GM19239 (cell line): Measurements from ENCODE around the gene CABP4.

Source experiments
- DNase-seq: peaks from one replicate; pipeline ENCODE4 v3.0.0; 2011; ENCODE audit warnings: low spot score; ENCODE audit not compliant: insufficient read length
- FAIRE-seq: peaks from 2 replicates; lab custom pipeline; 2011; peaks lifted over from hg19 to GRCh38; lab: Jason Lieb, UNC

Gene CABP4

DNA sequence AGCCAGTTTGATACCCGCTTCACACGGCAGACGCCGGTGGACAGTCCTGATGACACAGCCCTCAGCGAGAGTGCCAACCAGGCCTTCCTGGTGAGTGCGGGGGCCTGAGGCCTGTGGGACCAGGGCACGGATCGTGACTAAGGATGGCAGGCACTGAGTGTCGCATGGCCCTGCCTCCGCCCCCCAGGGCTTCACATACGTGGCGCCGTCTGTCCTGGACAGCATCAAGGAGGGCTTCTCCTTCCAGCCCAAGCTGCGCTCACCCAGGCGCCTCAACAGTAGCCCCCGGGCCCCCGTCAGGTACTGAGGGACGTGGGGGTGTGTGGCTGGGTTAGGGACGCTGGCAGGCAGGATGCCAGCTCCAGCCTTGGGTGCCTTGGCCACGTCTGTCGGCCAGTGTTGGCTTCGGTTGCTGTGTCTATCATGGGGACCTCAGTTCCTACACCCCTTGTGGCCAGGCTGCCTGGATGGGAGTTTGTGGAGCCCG, 20.7 kb upstream of the CABP4 start:
- FAIRE-seq = peak; percentile 11
- no peak for DNase-seq

DNA sequence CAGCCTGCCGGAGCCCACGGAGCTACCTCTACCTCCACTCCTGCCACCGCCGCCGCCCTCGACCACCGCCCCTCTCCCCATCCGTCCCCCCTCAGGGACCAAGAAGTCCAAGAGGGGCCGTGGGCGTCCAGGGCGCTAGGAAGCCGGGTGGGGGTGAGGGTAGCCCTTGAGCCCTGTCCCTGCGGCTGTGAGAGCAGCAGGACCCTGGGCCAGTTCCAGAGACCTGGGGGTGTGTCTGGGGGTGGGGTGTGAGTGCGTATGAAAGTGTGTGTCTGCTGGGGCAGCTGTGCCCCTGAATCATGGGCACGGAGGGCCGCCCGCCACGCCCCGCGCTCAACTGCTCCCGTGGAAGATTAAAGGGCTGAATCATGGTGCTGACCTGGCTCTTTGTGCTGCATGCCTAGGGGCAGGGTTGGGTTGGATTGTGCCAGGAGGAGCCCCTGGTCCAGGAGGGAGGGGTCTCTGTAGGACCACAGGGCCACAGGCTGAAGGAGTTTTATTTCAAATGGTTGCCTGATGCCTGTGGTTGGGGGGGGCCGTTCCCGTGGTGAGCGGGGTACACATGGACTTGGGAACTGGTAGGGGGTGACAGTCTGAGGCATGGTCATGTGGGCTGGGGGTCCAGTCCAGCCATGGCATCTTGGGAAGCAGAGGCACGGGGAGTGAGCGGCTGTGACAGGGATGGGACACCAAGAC, 20.0 kb upstream of the CABP4 start:
- DNase-seq (no peak), FAIRE-seq (peak; percentile 40)

DNA sequence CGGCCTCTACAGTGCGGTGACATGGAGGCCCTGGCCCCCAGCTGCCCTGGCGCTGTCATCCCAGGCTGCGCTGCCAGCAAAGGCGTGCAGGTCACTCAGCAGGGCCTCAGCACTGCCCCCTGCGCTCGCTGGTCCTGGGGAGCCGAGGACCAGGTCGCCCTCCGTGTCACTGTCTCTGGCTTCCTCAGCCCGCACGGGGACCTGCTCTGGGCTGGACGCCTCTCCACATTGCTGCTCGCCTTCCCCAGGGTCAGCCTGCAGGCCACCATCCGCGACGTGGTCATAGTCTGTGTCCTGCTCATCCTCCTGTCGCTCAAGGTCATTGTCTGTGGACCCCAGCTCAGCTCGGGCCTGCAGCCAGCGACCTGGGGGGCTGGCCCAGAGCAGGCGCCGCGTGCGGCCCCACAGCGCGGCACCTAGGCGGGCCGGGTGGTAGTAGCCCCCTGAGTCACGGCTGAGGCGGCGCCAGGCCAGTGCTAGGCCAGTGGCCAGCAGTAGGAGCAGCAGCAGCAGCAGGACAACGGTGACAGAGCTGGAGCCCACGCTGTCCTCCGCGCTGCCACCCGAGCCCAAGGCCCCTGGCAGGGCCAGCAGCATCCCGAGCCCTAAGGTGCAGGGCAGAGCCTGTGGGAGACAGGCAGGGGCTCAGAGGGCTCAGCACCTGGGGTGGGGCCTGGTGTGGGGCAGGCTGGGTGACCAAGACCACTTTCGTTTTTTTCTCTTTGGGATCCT, 19.3 kb upstream of the CABP4 start:
- DNase-seq (no peak), FAIRE-seq (no peak)

DNA sequence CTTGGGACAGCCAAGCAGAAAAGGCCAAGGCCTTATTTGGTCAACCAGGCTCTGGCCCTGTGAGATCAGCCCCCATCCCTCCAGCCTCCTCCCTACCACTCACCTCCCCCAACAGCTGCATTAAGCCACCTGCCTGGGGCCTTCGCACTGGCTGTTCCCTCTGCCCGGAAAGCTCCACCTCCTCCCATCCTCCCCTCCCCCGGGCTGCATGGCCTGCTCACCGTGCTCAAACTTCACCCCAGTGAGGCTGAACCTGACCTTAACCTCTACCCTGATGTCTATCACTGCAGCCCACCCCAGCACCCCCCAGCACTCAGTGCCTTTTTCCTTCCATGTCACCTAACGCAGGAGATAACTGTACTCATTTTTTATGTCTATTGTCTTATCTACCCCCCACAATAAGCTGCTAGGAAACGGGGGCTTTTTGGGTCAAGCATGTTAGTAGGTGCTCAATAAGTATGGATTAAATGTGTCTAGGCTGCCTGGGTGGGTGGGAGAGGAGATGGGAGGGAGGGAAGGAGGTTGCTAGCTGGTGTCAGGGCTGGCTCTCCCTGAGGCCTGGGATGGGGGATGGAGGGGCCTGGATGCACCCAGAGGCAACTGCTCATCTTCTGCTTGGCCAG, 18.6 kb upstream of the CABP4 start:
- peak; percentile 89 for DNase-seq

DNA sequence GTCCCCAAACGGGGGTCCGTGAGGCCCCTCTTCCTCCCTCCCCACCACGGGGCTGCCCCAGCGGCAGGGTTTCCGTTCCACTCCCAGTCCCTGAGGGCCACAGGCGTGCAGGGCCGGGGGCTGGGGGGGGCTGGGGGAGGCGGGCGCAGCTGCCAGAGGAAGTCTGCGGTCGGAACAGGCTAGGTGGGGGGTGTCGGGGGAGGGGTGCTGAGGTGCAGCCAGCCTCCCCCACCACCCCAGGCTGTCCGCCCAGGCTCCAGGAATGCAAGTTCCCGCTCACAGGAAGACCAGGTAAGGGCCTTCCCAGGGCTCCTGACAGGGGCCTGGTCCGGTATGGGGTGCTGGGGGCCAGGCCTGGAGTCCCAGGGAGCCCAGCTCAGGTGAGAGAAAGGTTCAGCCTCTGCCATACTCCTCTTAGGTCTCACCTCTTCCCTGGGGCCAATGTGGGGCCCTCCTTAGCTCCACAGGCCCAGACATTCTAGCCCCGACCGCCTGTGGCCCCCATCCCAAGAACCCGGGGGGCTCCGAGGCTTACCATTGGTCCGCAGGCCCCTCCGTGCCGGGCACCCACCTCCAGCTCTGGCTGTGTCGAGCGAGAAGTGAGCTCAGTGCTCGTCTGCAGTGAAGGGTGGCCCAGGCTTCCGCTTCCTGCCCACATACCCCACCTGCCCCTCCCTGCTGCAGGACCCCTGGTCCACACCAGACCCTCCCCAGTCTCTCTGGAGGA, 17.9 kb upstream of the CABP4 start, which contains the start of gene PTPRCAP:
Gene PTPRCAP, minus strand, starts transcription at position 601 of the 727 bp plus-strand sequence. Its CDS starts 63 bp downstream, at position 538.
- FAIRE-seq = peak; percentile 93

More for the DNA sequence above, 18.6 kb upstream of the CABP4 start:
- FAIRE-seq = no peak

DNA sequence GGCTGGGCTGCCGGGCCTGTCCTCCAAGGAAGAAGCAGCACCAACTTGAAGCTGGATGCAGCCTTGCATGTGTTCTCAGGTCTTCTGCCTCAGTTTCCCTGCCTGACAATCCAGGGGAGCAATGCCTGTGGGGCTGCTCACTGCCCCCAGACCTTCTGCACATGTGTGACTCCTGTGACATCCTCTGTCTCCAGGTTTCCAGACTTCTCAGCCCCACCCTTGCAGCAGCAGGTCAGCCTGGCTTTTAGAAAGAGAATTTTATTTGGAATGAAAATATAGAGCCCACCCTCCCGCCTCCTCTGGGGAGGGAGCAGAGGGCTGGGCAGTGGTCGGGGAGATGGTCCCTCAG, 17.4 kb upstream of the CABP4 start:
- FAIRE-seq (no peak), DNase-seq (no peak)

More for the DNA sequence above, 17.9 kb upstream of the CABP4 start, which contains the start of gene PTPRCAP:
- peak; percentile 80 for DNase-seq

DNA sequence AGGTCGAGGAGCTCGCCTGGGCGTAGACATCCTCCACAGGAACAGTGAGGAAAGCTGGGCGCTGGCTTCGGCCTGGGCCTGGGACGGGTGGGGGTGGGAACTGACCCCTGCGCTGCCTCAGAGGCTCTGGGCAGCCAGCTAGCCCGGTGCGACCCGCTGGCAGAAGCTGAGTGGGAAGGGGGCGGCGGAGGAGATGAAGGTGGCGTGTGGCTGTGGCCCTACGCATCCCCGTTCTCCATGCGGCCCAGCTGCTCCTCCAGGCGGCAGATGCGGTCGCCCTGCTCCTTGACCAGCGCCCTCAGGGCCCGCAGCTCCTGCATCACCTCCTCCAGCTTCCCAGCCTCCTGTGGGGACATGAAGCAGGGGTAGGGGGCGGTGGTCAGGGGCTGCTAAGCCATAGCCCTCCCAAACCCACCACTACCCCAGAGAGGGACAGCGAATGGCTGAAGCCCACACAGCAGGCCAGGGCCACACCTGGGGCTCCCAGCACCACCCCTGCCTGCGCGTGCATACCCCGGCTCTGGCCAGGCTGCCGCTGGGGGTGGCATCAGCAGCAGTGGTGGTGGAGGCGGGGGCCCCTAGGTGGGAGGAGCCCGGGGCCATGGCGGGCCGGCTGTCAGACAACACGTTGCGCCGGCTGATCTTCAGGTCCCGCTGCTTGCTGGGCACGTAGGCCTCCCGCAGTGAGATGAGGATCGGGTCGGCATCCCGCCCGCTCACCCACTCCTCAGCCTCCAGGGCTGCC, 16.8 kb upstream of the CABP4 start:
- FAIRE-seq = no peak
- DNase-seq = no peak

DNA sequence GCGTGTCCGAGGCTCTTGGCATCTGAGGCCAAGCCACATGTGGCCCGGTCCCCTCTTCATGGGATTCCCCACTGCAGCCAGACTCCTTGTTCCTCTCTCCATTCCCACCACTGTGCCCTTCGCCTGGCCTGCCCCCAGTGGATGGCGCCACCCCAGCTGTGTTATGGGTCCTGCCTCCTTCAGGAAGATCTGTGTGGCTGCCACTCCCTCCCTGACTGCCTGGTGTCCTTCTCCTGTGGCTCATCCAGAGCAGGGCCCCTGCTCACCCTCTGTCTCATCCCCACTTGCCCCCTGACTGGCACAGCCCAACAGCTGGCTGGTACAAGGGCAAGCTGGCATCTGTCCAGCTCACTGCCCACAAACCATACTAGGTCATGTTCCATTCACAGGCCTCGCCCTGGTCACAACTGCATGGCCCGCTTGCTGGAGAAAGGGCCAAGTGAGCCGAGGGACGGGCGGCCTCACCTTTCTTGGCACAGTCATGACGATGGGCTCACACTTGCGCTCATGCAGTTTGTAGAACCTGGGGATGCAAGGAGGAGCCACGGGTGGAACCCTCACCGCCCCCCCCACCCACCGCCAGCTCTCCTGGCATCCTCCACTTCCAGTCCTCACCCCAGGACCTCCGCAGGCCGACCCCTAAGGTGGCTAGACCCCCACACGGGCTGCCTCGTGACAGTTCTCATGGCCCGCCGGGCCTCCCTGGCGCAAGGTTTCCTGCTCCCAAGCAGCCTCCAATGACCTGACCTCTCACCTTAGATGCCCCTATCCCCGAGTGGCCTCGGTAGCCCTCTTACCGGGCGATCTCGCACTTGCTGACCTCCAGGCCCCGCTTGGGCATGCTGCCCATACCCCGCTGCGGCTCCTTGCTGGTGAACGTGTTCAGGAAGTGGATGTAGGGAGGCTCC, 15.6 kb upstream of the CABP4 start:
- no peak for DNase-seq
- no peak for FAIRE-seq

DNA sequence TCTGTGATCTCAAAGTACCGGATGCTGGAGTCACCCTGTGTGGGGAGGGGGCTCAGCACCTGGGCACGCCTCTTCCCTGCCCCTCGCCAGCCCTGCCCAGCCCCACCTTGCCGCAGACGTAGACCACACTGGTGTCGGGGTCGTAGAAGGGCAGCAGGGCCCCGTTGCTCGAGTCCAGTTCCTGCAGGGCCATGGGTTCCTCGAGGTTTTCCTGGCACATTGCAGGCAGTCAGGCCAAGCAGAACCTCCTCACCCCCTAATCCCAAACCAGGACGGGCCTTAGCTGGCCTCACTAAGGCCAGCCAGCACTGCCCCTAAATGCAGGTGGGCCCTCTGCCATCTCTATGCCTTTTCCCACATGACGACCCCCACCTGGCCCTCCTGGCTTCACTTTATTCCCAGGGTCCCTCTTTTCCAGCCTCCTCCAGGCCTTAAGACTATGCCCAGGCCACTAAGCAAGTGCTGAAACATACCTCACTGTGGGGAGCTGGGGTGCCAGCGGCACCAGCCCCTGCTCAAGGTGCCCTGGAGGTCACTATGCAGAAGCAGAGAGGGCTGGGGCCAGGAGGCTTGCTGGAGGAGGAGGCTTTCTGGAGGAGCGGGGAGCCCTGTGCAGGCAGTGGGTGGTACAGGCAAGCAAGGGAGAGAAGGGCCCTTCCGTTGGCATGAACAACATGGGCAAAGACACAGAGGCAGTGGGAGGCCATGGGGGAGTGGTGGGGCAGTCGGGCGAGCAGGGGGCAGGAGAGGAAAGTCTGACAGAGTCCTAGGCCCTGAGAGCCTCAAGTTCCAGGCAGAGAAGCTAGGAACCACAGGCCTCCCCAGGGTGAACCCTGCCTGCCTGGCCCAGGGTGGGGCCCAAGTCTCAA, 14.7 kb upstream of the CABP4 start:
- FAIRE-seq (no peak), DNase-seq (no peak)

DNA sequence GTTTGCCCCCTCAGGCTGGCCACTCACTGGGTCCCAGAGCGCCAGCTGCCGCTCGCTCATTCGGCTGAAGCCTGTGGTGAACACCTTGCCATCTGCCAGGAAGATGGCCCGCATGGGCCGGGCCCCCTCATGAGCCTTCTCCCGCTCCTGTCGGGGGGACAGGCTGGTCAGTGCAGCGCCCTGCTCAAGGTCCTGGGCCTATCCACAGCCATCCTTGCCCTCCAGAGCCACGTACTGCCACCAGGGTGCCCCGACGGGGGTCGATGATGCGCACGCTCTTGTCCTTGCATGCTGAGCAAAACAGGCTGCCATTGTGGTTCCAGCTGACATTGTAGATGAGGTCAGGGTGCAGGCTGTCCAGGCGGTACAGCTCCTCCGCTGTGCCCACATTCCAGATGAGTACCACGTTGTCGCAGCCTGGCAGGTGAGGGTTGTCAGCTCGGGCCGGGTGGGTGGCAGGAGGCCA, 14.0 kb upstream of the CABP4 start:
- no peak for FAIRE-seq
- DNase-seq = no peak

DNA sequence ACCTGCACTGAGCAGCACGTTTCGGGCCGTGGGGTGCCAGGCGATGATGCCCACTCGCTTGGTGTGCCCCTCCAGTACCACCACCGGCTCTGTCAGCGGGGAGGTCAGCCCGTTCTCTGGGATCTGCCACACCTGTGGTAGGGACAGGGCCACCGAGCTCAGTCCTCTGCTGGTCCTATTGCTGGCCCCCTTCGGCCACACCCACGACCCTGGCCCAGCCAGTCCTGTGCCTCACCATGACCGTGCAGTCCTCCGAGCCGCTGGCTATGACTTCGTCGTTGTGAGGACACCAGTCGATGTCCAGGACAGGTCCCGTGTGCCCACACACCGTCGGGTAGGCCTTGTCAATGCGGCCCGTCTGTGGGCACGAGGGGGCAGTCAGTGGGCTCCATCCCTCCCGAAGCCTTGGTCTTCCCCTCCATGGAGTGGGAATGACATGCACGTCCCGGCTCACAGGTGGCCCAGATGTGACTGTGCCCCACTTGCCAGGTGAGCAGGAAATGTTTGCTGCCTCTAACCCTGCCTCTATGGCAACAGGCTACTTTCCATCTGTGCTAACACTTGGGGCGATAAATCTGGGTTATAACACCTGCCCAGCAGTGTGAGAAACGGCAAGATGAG, 13.3 kb upstream of the CABP4 start:
- no peak for FAIRE-seq
- no peak for DNase-seq

DNA sequence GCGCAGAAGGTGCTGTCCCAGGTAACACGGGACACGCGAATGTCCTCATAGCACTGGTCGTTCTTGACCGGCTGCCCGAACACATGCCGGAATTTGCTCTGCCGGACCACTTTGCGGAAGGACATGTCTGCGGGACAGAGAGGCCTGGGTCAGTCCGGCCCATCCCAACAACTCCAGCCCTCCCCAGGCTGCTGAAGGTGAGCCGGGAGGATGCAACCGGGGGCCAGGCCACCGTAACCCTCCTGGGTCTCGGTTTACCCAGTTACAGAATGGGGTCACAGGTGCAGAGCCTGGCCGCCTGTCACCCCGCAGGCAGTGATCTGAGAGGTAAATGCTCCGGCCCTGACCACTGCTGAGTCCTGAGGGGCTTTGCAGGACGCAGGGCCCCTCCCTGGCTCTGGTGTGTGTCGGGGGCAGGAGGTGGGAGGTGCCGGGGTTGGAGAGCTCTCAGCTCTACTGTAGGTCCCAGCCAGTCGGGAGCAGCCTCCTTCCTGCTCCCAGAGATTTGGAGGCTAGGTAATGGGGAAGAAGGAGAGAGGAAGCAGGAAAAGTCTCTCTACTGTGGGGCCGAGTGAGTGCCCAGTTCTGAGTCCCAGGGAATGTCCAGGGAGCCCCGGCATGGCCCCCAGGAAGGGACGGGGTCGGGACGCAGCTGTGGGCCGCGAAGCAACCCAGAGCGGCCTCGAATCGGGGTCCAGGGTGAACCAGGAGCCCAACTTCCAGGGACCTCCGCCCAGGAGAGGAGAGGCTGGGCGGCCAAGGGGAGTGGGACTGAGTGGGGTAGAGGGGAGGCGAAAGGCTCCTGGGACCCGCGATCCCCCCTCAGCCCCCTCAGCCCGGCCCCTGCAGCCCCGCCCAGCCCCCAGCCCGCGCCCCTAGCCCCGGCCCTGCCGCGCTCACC, 12.4 kb upstream of the CABP4 start:
- FAIRE-seq = no peak

DNA sequence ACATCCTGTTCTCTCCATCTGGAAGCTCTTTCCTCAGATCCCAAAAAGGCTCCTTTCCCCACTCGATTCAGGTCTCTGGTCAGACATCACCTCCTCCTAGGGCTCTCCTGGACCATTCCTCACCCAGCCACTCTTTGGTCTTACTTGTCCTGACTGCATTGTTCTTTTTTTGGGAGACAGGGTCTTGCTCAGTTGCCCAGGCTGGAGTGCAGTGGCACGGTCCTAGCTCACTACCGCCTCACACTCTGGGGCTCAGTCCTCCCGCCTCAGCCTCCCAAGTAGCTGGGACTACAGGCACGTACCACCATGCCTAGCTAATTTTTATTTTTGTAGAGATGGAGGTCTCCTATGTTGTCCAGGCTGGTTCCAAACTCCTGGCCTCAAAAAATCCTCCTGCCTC, 9.6 kb upstream of the CABP4 start:
- DNase-seq = no peak
- FAIRE-seq = no peak

More for the DNA sequence above, 12.4 kb upstream of the CABP4 start:
- DNase-seq = no peak

DNA sequence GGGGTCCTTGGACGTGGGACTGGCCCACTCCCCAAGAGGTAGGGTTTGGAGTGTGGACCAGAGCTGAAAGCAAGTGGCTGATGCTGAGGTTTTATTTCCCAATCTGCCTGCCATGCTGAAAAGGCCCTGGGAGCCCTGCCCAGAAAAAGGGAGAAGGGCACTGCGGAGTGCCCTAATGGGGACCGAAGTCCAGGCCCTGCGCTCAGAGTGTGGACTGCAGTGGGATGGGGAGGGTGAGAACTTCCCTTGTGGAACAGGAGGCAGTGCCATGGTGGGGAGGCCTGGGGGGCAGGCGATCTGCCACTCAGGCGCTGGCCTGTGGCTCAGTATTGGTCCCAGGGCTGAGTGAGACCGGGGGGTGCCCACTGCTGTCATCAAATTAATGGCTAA, 6.9 kb upstream of the CABP4 start:
- FAIRE-seq (no peak), DNase-seq (no peak)

DNA sequence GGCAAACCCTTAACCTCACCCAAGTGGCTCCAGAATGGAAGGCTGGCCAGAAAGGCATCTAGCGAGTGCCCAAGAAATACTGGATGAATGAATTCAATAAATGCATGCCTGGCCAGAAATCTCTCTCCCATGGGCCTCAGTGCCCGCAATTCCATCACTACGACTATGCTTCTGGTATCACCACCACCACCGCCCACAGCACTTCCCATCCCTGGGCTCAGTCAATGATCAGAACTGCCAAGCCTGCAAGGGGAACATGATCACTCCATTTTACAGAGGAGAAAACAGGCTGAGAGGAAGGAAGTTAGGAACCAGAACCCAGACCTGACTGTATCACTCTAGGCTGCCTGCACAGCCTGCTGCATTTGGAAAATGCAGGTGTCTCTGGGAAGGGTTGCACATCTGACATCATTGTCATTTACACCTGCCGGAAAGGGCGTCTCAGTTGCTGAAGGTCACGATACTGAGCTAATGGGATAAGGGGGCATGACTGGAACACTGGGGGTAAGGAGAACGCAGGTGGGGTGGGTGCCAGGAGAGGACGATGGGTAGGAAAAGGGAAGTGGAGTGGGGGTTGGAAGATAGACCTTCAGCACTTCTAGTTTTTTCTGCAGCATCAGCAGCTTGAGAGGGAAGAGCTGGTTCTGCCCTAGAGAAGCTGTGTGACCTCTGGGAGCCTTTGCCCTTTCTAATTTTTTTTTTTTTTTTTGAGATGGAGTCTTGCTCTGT, 5.9 kb upstream of the CABP4 start:
- no peak for DNase-seq
- FAIRE-seq = no peak
